HG03139 (cell line): ENCODE results near the gene SLC35F1.
A peak's percentile ranks its signal among the peaks of the same experiment; 100 is the strongest.

Source experiments
- ATAC-seq: cut with Tn5 transposase; IDR thresholded peaks from one replicate; pipeline ENCODE4 v1.9.1; 2021; ENCODE audit not compliant: unreplicated experiment

Gene SLC35F1

DNA sequence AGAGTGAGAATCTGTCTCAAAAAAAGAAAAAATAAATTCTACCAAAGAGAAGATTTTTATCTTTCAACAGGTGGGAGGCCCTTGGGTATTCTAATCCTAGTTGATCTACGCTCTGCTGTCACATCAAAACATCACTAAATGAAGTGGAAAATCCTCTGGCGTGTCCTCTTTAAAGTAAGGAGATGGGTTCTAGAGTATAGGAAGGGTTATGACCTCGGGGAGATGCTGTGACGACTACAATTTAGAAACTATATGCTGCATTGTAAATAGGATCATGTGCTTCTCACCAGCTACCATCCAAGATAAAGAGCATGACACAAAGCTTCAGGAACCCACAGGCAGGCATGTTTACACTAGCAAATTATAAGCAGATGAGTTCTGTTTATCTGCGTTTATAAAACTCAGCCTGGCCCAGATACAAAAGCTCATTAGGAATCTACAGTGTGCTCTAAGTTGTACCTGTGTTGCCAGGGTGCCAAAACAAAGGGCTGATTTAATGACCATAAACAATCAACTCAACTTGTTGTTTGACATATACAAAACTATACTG lies 443.9 kb downstream of the SLC35F1 start:
- ATAC-seq: no peak

DNA sequence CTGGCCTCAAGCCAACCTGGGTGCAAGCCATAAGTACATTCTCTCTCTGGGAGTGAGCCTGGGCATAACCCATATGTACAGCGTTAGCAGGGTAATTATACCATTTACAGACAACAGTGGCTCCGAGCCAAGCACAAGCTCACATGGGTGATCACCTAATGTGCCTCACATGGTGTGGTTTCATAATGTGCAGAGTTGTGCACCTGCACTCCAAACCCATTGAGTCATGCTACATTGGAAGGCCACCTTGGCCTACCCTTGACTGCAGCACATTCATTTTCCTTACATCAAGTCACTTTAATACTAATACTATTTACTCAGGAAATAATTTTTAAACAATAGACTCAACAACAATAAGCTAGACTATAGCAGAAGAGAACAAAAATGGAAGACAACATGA lies 446.5 kb downstream of the SLC35F1 start:
- no peak for ATAC-seq

- ATAC-seq: peak; percentile 93
These were observed 447.6 kb downstream of the SLC35F1 start for GRCh38 chr6:118354641-118355040.

DNA sequence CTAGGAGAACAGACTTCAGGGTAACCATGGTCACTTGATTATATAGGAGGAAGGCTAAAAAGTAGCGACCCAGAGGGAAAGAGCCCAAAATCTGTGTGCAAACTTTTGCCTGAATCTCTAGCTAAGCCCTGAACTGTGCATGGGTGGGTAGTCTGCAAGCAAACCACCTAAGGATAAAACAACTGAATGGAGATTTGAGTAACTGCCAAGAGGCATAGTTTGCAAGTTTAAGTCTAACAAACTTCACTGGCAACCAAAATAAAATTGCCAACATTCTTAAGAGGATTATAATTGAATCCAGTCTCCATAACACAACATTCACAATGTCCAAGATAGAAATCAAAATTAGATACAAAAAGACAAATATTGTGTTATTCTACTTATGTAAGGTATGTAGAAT lies 449.0 kb downstream of the SLC35F1 start:
- no peak for ATAC-seq

GRCh38 chr6:118356686-118357085 lies 449.6 kb downstream of the SLC35F1 start:
- no peak for ATAC-seq
